Esophagus muscularis mucosa (tissue), 4 donors: Measurements from ENCODE around the gene SYT5. TPM values are rescaled to one million over a fixed set of nuclear protein-coding genes. Genes with fewer than 3 reads are reported as not detected.

ENCODE experiments used
- DNase-seq: peaks from one replicate; pipeline ENCODE4 v3.0.0-alpha.2; 2017; ENCODE audit errors: extremely low spot score
- H3K27ac ChIP-seq, 4 donors: fragments of 200-600 bp; sonication (generic); replicated peaks in 1 of 4; 1 replicate in 3 of 4; 2 replicates in 1 of 4; pipeline ENCODE4 v1.5.1; 2016 to 2019; ENCODE audit warnings: mild to moderate bottlenecking in 1 of 4
- H3K27me3 ChIP-seq, 4 donors: fragments of 200-600 bp; sonication (generic); one replicate each; pipeline versions ENCODE4 v1.5.1 to v1.6.0; 2016 to 2019
- H3K36me3 ChIP-seq, 4 donors: fragments of 200-600 bp; sonication (generic); one replicate each; pipeline ENCODE4 v1.5.1; 2016 to 2019
- H3K4me1 ChIP-seq, 4 donors: fragments of 200-600 bp; sonication (generic); one replicate each; pipeline ENCODE4 v1.5.1; 2016 to 2019
- H3K4me3 ChIP-seq, 4 donors: fragments of 200-600 bp; sonication (generic); 1 replicate in 2 of 4; 2 replicates in 2 of 4; pipeline ENCODE4 v1.5.1; 2016 to 2019; ENCODE audit warnings: mild to moderate bottlenecking in 4 of 4, moderate library complexity in 1 of 4
- H3K9me3 ChIP-seq, 4 donors: fragments of 200-600 bp; sonication (generic); 1 replicate in 3 of 4; 2 replicates in 1 of 4; pipeline ENCODE4 v1.5.1; 2016 to 2019
- CTCF ChIP-seq, 3 experiments: fragments of 200-600 bp in 2 of 3; fragments of 450-650 bp in 1 of 3; sonication (generic) in 2 of 3; IDR thresholded peaks; one replicate each; pipeline ENCODE4 v1.5.1; 2017 to 2019; ENCODE audit warnings: antibody characterized with exemption in 3 of 3, mild to moderate bottlenecking in 2 of 3, moderate library complexity in 1 of 3
- EP300 ChIP-seq: sonication (generic); formaldehyde crosslinking; IDR thresholded peaks from one replicate; pipeline ENCODE4 v1.6.1; 2017; ENCODE audit warnings: antibody characterized with exemption
- POLR2A ChIP-seq: fragments of 450-650 bp; IDR thresholded peaks from one replicate; pipeline ENCODE4 v1.6.1; 2017; ENCODE audit warnings: antibody characterized with exemption, moderate library complexity, mild to moderate bottlenecking, low read depth
- POLR2AphosphoS5 ChIP-seq, 2 donors: sonication (generic); formaldehyde crosslinking; IDR thresholded peaks; one replicate each; pipeline ENCODE4 v1.6.1; 2017; ENCODE audit warnings: antibody characterized with exemption in 2 of 2
- WGBS: methylation state at CpG from one replicate; pipeline ENCODE4 v1.1.5; 2018; 5-methylcytosine and 5-hydroxymethylcytosine counted together
- intact Hi-C: fragments of 100-400 bp; cut with DNase I; formaldehyde crosslinking; loops from one replicate; pipeline ENCODE4 v1.15.1; 2023
- total RNA-seq, 4 donors: library from RNA; depleted of rRNA; stranded (reverse); fragments of >200 nt; gene quantifications; one replicate each; pipeline versions ENCODE4 v1.1.0 to v1.2.1, GENCODE V29; 2016

The SYT5 gene
- total RNA-seq, 4 donors from 2014 or later, result 0.80 to 2.1 (median 1.7) TPM; not detected in 1

DNA sequence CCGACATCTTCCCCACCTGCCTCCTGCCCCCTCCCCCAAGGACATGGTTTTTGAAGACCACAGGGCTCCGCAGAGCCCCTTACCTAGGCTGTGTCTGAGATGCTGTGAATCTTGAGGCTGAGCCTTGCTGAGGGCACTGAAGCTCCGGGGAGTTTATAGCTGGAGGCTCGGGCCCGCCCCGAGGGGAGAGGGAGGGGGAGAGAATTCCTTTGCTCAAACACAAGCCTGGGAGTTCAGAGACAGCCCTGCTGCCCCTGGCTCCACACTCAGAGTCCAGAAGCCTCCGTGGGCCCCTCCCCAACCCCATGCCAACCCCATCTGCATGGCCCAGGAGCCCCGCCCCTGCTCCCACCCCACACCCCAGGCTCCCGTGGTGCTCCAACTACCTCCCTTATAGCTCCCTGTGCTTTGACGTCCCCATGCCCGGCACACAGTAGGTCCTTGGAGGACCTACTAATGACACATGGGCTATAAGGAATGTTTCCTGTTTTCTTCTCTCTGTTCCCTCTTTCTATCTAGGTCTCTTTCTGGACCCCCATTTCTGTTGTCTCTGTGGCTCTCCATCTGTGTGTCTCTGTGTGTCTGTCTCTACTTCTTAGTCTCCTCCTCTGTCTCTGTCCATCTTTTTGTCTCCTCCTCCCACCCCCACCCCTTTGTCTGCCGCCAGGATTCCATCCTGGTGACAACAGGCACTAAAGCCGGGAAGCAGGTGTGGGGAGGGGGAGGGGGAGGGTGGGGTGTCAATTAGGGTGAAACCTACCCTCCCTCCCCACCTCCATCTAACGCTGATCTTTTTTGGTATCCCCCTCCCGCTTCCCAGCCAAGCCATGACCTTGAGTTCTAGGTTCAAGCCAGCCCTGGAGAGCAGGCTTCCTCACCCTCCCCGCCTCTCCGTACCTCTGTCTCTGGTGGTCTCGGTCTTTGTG, 30.7 kb downstream of the SYT5 start, which contains the start of gene TNNT1:
Gene TNNT1 (minus strand): TSS at position 129 of the 926 bp plus-strand sequence. CDS start 2,049 bp downstream, outside the sequence.
- WGBS, result 9% methylated on average over 13 of the region's 18 CpGs

GRCh38 chr19:55147545-55148251, 32.4 kb downstream of the SYT5 start:
- Histone ChIP-seq H3K4me3 (no peak overlapping the region), H3K9me3 (no peaks in the 10 kb centered on the region), H3K4me1 (peaks cover 9 to 17% (median 15%) of the 10 kb centered on the region in 4 donors), H3K36me3 (peaks cover 0 to 16% (median 0%) of the 10 kb centered on the region in 4 donors), H3K27ac (no peak overlapping the region), H3K27me3 (peaks cover 0 to 97% (median 46%) of the 10 kb centered on the region in 4 donors)
- intact Hi-C loops, result loop anchor here (10.0 kb wide), 1 partner anchor 267 kb away; no protein-coding TSS in a partner anchor
- TF ChIP-seq CTCF (IDR thresholded peaks at IDR 0.05), result no peak
- TF ChIP-seq EP300, result no peak
- no peak for TF ChIP-seq POLR2A
- TF ChIP-seq POLR2AphosphoS5 (IDR thresholded peaks at IDR 0.05), result no peak
- 22% methylated on average over 7 of the region's 9 CpGs for WGBS
- DNase-seq, result no peak

More for the DNA sequence above, 30.7 kb downstream of the SYT5 start, which contains the start of gene TNNT1:
- Histone ChIP-seq H3K36me3 (peaks cover 0 to 33% (median 0%) of the 10 kb centered on the region in 4 donors), H3K4me1 (peaks cover 9 to 17% (median 15%) of the 10 kb centered on the region in 4 donors), H3K4me3 (no peak within 1 kb of the TSS), H3K27ac (no peak within 1 kb of the TSS), H3K9me3 (no peaks in the 10 kb centered on the region), H3K27me3 (peaks cover 0 to 97% (median 40%) of the 10 kb centered on the region in 4 donors)
- no peak for TF ChIP-seq EP300
- TF ChIP-seq CTCF (IDR thresholded peaks at IDR 0.05), result no peak
- peak; percentile 21 for TF ChIP-seq POLR2A
- intact Hi-C loops, result loop anchor here (10.0 kb wide), 1 partner anchor 265 kb away; no protein-coding TSS in a partner anchor
- DNase-seq, result no peak

DNA sequence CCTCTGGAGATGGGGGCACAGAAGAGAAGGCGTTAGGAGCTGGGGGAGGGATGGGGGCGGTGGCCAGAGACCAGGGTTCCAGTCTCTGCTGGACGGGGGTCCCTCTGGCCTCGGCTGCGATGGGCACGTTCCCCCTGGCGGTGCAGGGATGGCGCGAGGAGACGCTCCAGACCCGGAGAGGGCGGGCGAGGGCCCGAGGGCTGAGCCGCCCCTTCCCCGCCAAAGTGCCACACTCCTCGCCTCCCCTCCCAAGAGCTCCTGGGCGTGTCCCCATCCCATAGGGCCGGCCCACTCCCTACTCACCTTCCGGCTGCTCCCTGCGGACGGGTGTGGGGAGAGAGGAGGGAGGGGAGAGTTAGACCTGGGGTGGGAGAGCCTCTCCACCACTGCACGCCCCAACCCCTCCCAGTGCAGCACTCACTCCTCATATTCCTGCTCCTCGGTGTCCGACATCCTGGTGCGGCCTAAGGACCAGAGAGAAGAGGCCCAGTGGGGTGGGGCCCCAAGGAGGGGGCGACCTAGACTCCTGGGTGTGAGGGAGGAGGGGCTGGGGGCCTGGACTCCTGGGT, 33.3 kb downstream of the SYT5 start:
- H3K9me3 ChIP-seq, result no peaks in the 10 kb centered on the region
- peaks cover 0 to 11% (median 0%) of the 10 kb centered on the region in 4 donors for H3K36me3 ChIP-seq
- no peak overlapping the region for H3K27ac ChIP-seq
- intact Hi-C loops, result loop anchor here (10.0 kb wide), 1 partner anchor 268 kb away; no protein-coding TSS in a partner anchor
- DNase-seq, result no peak
- WGBS, result 3% methylated on average over 15 of the region's 27 CpGs
- H3K27me3 ChIP-seq, result peaks cover 0 to 100% (median 50%) of the 10 kb centered on the region in 4 donors
- peaks cover 9 to 20% (median 17%) of the 10 kb centered on the region in 4 donors for H3K4me1 ChIP-seq
- TF ChIP-seq CTCF (IDR thresholded peaks at IDR 0.05) (no peak), POLR2AphosphoS5 (IDR thresholded peaks at IDR 0.05) (no peak), POLR2A (no peak), EP300 (no peak)
- peak overlapping the region in 1 of 4 donors; percentile 23 for H3K4me3 ChIP-seq

DNA sequence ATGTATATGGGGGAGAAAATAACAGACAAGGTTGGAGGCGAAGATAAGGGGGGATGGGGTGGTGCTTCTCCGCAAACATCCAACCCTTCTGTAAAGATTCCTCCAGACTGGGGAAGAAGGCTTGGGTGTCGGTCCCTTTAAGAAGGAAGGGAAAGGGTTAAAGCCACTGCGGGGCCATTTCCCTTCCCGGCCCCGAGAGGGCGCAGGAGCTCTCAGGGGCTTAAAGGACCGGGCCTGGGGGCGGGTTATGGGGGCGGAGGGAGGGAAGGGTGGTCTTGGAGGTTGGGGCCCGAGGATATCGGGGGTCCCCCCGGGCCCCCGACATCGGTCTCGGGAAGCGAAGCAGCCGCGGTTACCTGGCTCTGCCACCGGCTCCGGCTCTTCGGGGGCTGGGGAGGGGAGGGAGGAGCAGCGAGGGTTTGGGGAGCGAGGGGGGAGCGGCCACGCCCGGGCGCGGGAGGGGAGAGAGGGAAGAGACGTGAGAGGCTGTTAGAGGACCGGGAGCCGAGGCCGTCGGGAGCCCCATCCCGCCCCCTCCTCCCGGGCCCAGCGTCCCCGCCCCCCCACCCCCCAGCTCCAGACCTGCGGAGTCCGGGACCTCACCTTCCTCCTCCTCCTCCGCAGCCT, 33.9 kb downstream of the SYT5 start:
- WGBS, result 3% methylated on average over 18 of the region's 41 CpGs
- TF ChIP-seq EP300 (no peak), POLR2AphosphoS5 (IDR thresholded peaks at IDR 0.05) (no peak), POLR2A (no peak), CTCF (IDR thresholded peaks at IDR 0.05) (peak in 1 of 3 experiments; percentile 21)
- DNase-seq, result no peak
- Histone ChIP-seq H3K4me3 (peak overlapping the region in 1 of 4 donors; percentile 23), H3K27ac (no peak overlapping the region), H3K4me1 (peaks cover 9 to 26% (median 22%) of the 10 kb centered on the region in 4 donors), H3K27me3 (peaks cover 0 to 100% (median 55%) of the 10 kb centered on the region in 4 donors), H3K36me3 (peaks cover 0 to 5% (median 0%) of the 10 kb centered on the region in 4 donors), H3K9me3 (no peaks in the 10 kb centered on the region)
- intact Hi-C loops, result loop anchor here (10.0 kb wide), 1 partner anchor 269 kb away; no protein-coding TSS in a partner anchor
